ENCODE data around the gene MYBPH.

- TF ChIP-seq POLR2A (IDR thresholded peaks at IDR 0.05; ENCODE audit: low read depth, low read length) (no peak), YY1 (IDR thresholded peaks at IDR 0.05; ENCODE audit: low read depth, low read length) (no peak), CEBPB (IDR thresholded peaks at IDR 0.05; ENCODE audit: borderline replicate concordance in 1 of 2, low read depth in 2 of 2, low read length in 2 of 2) (no peak), CTCF (IDR thresholded peaks at IDR 0.05 in 2 of 3, conservative IDR thresholded peaks at IDR 0.05 in 1 of 3; ENCODE audit: control insufficient read depth in 2 of 3, extremely low read depth in 1 of 3, insufficient read depth in 1 of 3, low read depth in 3 of 3, low read length in 3 of 3) (no peak), E4F1 (IDR thresholded peaks at IDR 0.05; ENCODE audit: borderline replicate concordance, partially characterized antibody) (no peak), PML (IDR thresholded peaks at IDR 0.05; ENCODE audit: low read length) (no peak), NR2C2 (IDR thresholded peaks at IDR 0.05; ENCODE audit: borderline replicate concordance, control insufficient read depth, insufficient read length, low read depth) (no peak), MXI1 (IDR thresholded peaks at IDR 0.05; ENCODE audit: low read depth, low read length) (no peak), CBX3 (IDR thresholded peaks at IDR 0.05; ENCODE audit: borderline replicate concordance, low read depth) (no peak)
Observed at GRCh38 chr1:203185585-203185984, 10.0 kb upstream of the MYBPH start.
